Measurements from ENCODE around the gene WDR38.
"Not testable (repeated sequence)": the region's sequence is repeated elsewhere in the genome, so short reads cannot be mapped to it uniquely, and the experiment has no call there.

WDR38 gene

GRCh38 chr9:124834591-124834990 is 18.7 kb upstream of the WDR38 start:
- DNase-seq (ENCODE audit: low read depth), result no peak

GRCh38 chr9:124835026-124835557 is 18.2 kb upstream of the WDR38 start:
- DNase-seq (ENCODE audit: low read depth), result no peak

GRCh38 chr9:124838132-124838531 is 15.1 kb upstream of the WDR38 start:
- DNase-seq (ENCODE audit: low read depth), result not testable (repeated sequence)

GRCh38 chr9:124838567-124839275 is 14.5 kb upstream of the WDR38 start:
- DNase-seq (ENCODE audit: low read depth), result not testable (repeated sequence)

- no peak for DNase-seq (ENCODE audit: low read depth)
Observed at GRCh38 chr9:124839612-124840299, 13.5 kb upstream of the WDR38 start.

GRCh38 chr9:124840300-124840833 is 12.9 kb upstream of the WDR38 start:
- DNase-seq (ENCODE audit: low read depth), result no peak

GRCh38 chr9:124841075-124841821 is 12.0 kb upstream of the WDR38 start:
- no peak for DNase-seq (ENCODE audit: low read depth)

- DNase-seq (ENCODE audit: low read depth), result no peak
Observed at GRCh38 chr9:124843456-124844034, 9.7 kb upstream of the WDR38 start.

GRCh38 chr9:124844291-124844690 is 9.0 kb upstream of the WDR38 start:
- DNase-seq (ENCODE audit: low read depth), result no peak

- not testable (repeated sequence) for DNase-seq (ENCODE audit: low read depth)
Observed at GRCh38 chr9:124846467-124846866, 6.8 kb upstream of the WDR38 start.

GRCh38 chr9:124846969-124847368 is 6.3 kb upstream of the WDR38 start:
- DNase-seq (ENCODE audit: low read depth), result no peak

- no peak for DNase-seq (ENCODE audit: low read depth)
Observed at GRCh38 chr9:124849801-124850200, 3.5 kb upstream of the WDR38 start.

GRCh38 chr9:124852121-124852828 is 985 bp upstream of the WDR38 start:
- no peak for DNase-seq (ENCODE audit: low read depth)

GRCh38 chr9:124853605-124854143 is 414 bp downstream of the WDR38 start:
- no peak for DNase-seq (ENCODE audit: low read depth)

- no peak for DNase-seq (ENCODE audit: low read depth)
Observed at GRCh38 chr9:124854161-124854560, 901 bp downstream of the WDR38 start.

- no peak for DNase-seq (ENCODE audit: low read depth)
Observed at GRCh38 chr9:124854822-124855221, 1.6 kb downstream of the WDR38 start.

- no peak for DNase-seq (ENCODE audit: low read depth)
Observed at GRCh38 chr9:124855566-124855943, 2.3 kb downstream of the WDR38 start.

GRCh38 chr9:124855944-124856765 is 2.9 kb downstream of the WDR38 start:
- no peak for DNase-seq (ENCODE audit: low read depth)

- DNase-seq (ENCODE audit: low read depth), result no peak
Observed at GRCh38 chr9:124857533-124858162, 4.4 kb downstream of the WDR38 start.

Data from stimulated activated CD8-positive, alpha-beta memory T cell treated with anti-CD3 and anti-CD28 coated beads, Interleukin-15, amount 100 ng/mL, for 1 hour (primary cell).